ENCODE results near the gene ISG15. TPM values are rescaled to one million over a fixed set of nuclear protein-coding genes. Genes with fewer than 3 reads are reported as not detected.

Gene ISG15
- total and polyA plus RNA-seq, 4 experiments from 2014 or later: 31.6 to 309 (median 123) TPM

DNA sequence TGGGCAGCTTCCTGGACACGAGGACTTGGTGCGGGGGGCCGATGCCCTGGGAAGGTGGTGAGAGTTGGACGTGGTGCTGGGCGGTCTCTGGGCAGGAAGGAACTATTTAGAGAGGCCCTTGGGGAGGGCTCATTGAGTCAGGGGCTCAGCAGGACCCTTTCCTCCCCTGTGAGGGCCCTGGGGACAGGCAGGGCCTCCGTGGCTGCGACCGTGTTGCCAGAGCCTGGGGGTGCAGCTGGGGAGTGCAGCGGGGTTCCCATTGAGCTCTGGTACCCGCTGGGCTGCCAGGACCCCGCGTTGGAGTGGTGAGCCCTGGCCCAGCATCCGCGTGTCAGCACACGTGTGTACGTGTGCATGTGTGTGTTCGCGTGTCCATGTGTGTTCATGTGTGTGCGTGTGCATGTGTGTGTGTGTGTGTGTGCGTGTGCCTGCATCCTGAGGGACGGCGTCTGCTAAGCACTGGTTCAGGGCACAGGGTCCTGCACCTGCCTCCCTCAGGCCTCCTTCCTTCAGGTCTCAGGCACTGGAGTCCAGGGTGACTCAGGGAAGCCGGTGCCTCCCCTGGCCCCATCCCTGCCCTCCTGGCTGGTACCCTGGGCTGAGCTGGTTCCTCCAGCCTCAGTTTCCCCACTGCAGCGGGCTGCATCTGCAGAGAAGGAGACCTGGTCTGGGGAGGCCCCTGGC, 50.1 kb downstream of the ISG15 start:
- peak overlapping the region in 1 of 7 donors; percentile 86 for H3K27ac Mint-ChIP-seq
- Histone ChIP-seq H3K4me3 (ENCODE audit: low read length in 2 of 2) (no peak overlapping the region), H3K27me3 (ENCODE audit: insufficient read depth, low read length) (peaks cover 11% of the 10 kb centered on the region), H3K27ac (ENCODE audit: low read depth, low read length) (no peak overlapping the region), H3K9me3 (ENCODE audit: control insufficient read depth in 1 of 2, low read length in 2 of 2) (no peaks in the 10 kb centered on the region), H3K36me3 (ENCODE audit: insufficient read depth, low read length) (no peaks in the 10 kb centered on the region), H3K4me1 (ENCODE audit: insufficient read depth, low read length) (peaks cover 33% of the 10 kb centered on the region)
- H3K27me3 Mint-ChIP-seq: peaks cover 9 to 21% of the 10 kb centered on the region in 2 donors
- CTCF ChIA-PET (ENCODE audit: partially characterized antibody): interaction anchor here (0.7 to 5.0 kb wide), 14 partner anchors 24 to 228 kb away, joined by 3 to 65 read pairs (median 3); partner anchors contain the start of genes ISG15 and PERM1
- DNase-seq: no peak
- no peaks in the 10 kb centered on the region for H3K36me3 Mint-ChIP-seq
- no peak overlapping the region for H3K4me3 Mint-ChIP-seq
- POLR2A ChIA-PET (ENCODE audit: partially characterized antibody): interaction anchor here (0.7 to 1.5 kb wide), 3 partner anchors 31 to 70 kb away, joined by 3 to 4 read pairs (median 3); no protein-coding TSS in a partner anchor
- intact Hi-C loops (cut with micrococcal nuclease): loop anchor here (1.0 to 5.0 kb wide), 2 partner anchors 46 to 79 kb away; no protein-coding TSS in a partner anchor
- no peaks in the 10 kb centered on the region for H3K9me3 Mint-ChIP-seq
- H3K4me1 Mint-ChIP-seq: peaks cover 2 to 11% (median 6%) of the 10 kb centered on the region in 4 donors

Other genes with a start within 250 kb of the ISG15 start
- gene SAMD11, start 89.6 kb upstream of the ISG15 start, total RNA-seq: not detected
- under 1 TPM in 1 of 2 donors, not detected in 1; 0.10 TPM for gene SAMD11, start 89.6 kb upstream of the ISG15 start, polyA plus RNA-seq
- gene NOC2L, start 54.2 kb upstream of the ISG15 start, total RNA-seq: 10 to 100 TPM; 63.6 to 69.5 TPM
- 10 to 100 TPM; 63.0 to 67.7 TPM for gene NOC2L, start 54.2 kb upstream of the ISG15 start, polyA plus RNA-seq
- 10 to 100 TPM; 43.4 to 46.5 TPM for gene KLHL17, start 52.9 kb upstream of the ISG15 start, total RNA-seq
- gene KLHL17, start 52.9 kb upstream of the ISG15 start, polyA plus RNA-seq: 1 to 10 TPM in 1 of 2 donors, under 1 TPM in 1; 0.89 to 1.7 TPM
- gene PLEKHN1, start 47.0 kb upstream of the ISG15 start, total RNA-seq: 1 to 10 TPM; 2.2 to 2.9 TPM
- gene PLEKHN1, start 47.0 kb upstream of the ISG15 start, polyA plus RNA-seq: under 1 TPM in 1 of 2 donors, not detected in 1; 0.50 TPM
- not detected for gene PERM1, start 31.4 kb upstream of the ISG15 start, total RNA-seq
- gene PERM1, start 31.4 kb upstream of the ISG15 start, polyA plus RNA-seq: under 1 TPM in 1 of 2 donors, not detected in 1; 0.16 TPM
- gene HES4, start 13.4 kb upstream of the ISG15 start, total RNA-seq: not detected
- gene HES4, start 13.4 kb upstream of the ISG15 start, polyA plus RNA-seq: under 1 TPM in 1 of 2 donors, not detected in 1; 0.36 TPM
- gene AGRN, start 6.6 kb downstream of the ISG15 start, total RNA-seq: 1 to 10 TPM; 1.2 to 1.4 TPM
- gene AGRN, start 6.6 kb downstream of the ISG15 start, polyA plus RNA-seq: not detected
- gene RNF223, start 60.8 kb downstream of the ISG15 start, total RNA-seq: not detected
- gene RNF223, start 60.8 kb downstream of the ISG15 start, polyA plus RNA-seq: not detected
- 10 to 100 TPM; 15.0 to 15.1 TPM for gene C1orf159, start 102.6 kb downstream of the ISG15 start, total RNA-seq
- 1 to 10 TPM; 3.8 to 7.9 TPM for gene C1orf159, start 102.6 kb downstream of the ISG15 start, polyA plus RNA-seq
- gene TTLL10, start 160.4 kb downstream of the ISG15 start, total RNA-seq: not detected
- gene TTLL10, start 160.4 kb downstream of the ISG15 start, polyA plus RNA-seq: under 1 TPM; 0.27 to 0.45 TPM
- 1 to 10 TPM; 8.0 to 8.6 TPM for gene TNFRSF18, start 193.1 kb downstream of the ISG15 start, total RNA-seq
- 10 to 100 TPM; 22.1 to 27.1 TPM for gene TNFRSF18, start 193.1 kb downstream of the ISG15 start, polyA plus RNA-seq
- gene TNFRSF4, start 200.7 kb downstream of the ISG15 start, total RNA-seq: 10 to 100 TPM; 13.5 to 15.5 TPM
- gene TNFRSF4, start 200.7 kb downstream of the ISG15 start, polyA plus RNA-seq: 10 to 100 TPM; 63.2 to 75.1 TPM
- gene SDF4, start 218.5 kb downstream of the ISG15 start, total RNA-seq: 100 to 1,000 TPM; 125 to 138 TPM
- gene SDF4, start 218.5 kb downstream of the ISG15 start, polyA plus RNA-seq: 100 to 1,000 TPM in 1 of 2 donors, 10 to 100 TPM in 1; 97.4 to 106 TPM
- 10 to 100 TPM; 23.0 to 23.7 TPM for gene B3GALT6, start 218.7 kb downstream of the ISG15 start, total RNA-seq
- 10 to 100 TPM in 1 of 2 donors, 1 to 10 TPM in 1; 5.4 to 14.4 TPM for gene B3GALT6, start 218.7 kb downstream of the ISG15 start, polyA plus RNA-seq
- gene C1QTNF12, start 233.2 kb downstream of the ISG15 start, total RNA-seq: 1 to 10 TPM; 2.4 to 3.3 TPM
- gene C1QTNF12, start 233.2 kb downstream of the ISG15 start, polyA plus RNA-seq: under 1 TPM in 1 of 2 donors, not detected in 1; 0.31 TPM